OCI-LY7 (cell line): Measurements from ENCODE around the gene ISG15. TPM values are rescaled to one million over a fixed set of nuclear protein-coding genes. Genes with fewer than 3 reads are reported as not detected.

Experiments
- BruUV-seq: library from RNA; stranded (reverse); fragments of 400-500 nt; replicated peaks from 2 replicates; lab custom pipeline; 2021; lab: Mats Ljungman, UMichigan
- CTCF ChIA-PET: fragments of 300-600 bp; sonication (Branson Sonifier 250); formaldehyde crosslinking; loops from one replicate; lab custom pipeline; 2022; ENCODE audit warnings: antibody characterized with exemption; ENCODE audit not compliant: unreplicated experiment; lab: Charles Lee
- POLR2A ChIA-PET: fragments of 300-600 bp; sonication (Branson Sonifier 250); formaldehyde crosslinking; loops from one replicate; lab custom pipeline; 2022; ENCODE audit warnings: antibody characterized with exemption; lab: Charles Lee
- DNase-seq: peaks from one replicate; pipeline ENCODE4 v3.0.0-alpha.2; 2015; ENCODE audit warnings: low spot score
- H2AFZ ChIP-seq: fragments of 200-600 bp; sonication (generic), shearing (Covaris generic); 2 replicates; pipeline ENCODE4 v1.6.1; 2014; ENCODE audit warnings: mild to moderate bottlenecking, antibody characterized with exemption, low read length, moderate library complexity
- H3K27ac ChIP-seq: fragments of 200-600 bp; sonication (generic); 2 replicates; pipeline ENCODE4 v1.5.1; 2014; ENCODE audit warnings: mixed run types, low read depth, mild to moderate bottlenecking, moderate library complexity, low read length, inconsistent platforms; ENCODE audit not compliant: poor library complexity, severe bottlenecking
- H3K36me3 ChIP-seq: fragments of 200-600 bp; sonication (generic); 2 replicates; pipeline ENCODE4 v1.6.1; 2014; ENCODE audit warnings: mild to moderate bottlenecking, antibody characterized with exemption, low read length, moderate library complexity, mixed read lengths; ENCODE audit not compliant: insufficient read depth
- H3K4me1 ChIP-seq: fragments of 200-600 bp; sonication (generic); 2 replicates; pipeline ENCODE4 v1.5.1; 2014; ENCODE audit warnings: mild to moderate bottlenecking, low read length; ENCODE audit not compliant: insufficient read depth, poor library complexity, severe bottlenecking
- H3K4me2 ChIP-seq: fragments of 200-600 bp; sonication (generic); 2 replicates; pipeline ENCODE4 v1.6.1; 2014; ENCODE audit warnings: mild to moderate bottlenecking, low read length
- H3K4me3 ChIP-seq: fragments of 200-600 bp; sonication (generic); 2 replicates; pipeline ENCODE4 v1.5.1; 2014; ENCODE audit warnings: mild to moderate bottlenecking, low read depth, low read length; ENCODE audit not compliant: poor library complexity, severe bottlenecking
- H3K79me2 ChIP-seq: fragments of 200-600 bp; sonication (generic); 2 replicates; pipeline ENCODE4 v1.6.1; 2016; ENCODE audit warnings: low read depth, mild to moderate bottlenecking, low read length, moderate library complexity, mixed read lengths; ENCODE audit not compliant: insufficient read depth
- H3K9me2 ChIP-seq: fragments of 200-600 bp; sonication (generic); 2 replicates; pipeline ENCODE4 v1.6.1; 2016; ENCODE audit warnings: mild to moderate bottlenecking, low read length, mixed read lengths; ENCODE audit not compliant: insufficient read depth
- H3K9me3 ChIP-seq: fragments of 200-600 bp; sonication (generic); 2 replicates; pipeline ENCODE4 v1.6.1; 2014; ENCODE audit warnings: mild to moderate bottlenecking, mixed run types, low read length, mixed read lengths
- H4K20me1 ChIP-seq: fragments of 200-600 bp; sonication (generic); 2 replicates; pipeline ENCODE4 v1.6.1; 2014; ENCODE audit warnings: mild to moderate bottlenecking, antibody characterized with exemption, low read length, moderate library complexity, mixed read lengths; ENCODE audit not compliant: insufficient read depth
- EZH2phosphoT487 ChIP-seq: fragments of 200-600 bp; sonication (generic); IDR thresholded peaks from 2 replicates; pipeline ENCODE4 v1.6.1; 2018; ENCODE audit warnings: low read depth, borderline replicate concordance, mild to moderate bottlenecking, mixed run types, antibody characterized with exemption, low read length, moderate library complexity, mixed read lengths
- intact Hi-C: fragments of 100-400 bp; cut with micrococcal nuclease; formaldehyde crosslinking; loops from one replicate; pipeline ENCODE4 v1.10.0; 2022; ENCODE audit not compliant: unreplicated experiment
- total RNA-seq, 2 experiments: library from RNA; depleted of rRNA in 1 of 2; stranded (reverse); fragments of >200 nt in 1 of 2; shearing (Covaris generic) in 1 of 2; gene quantifications; 2 replicates each; pipeline ENCODE4 v1.2.3, GENCODE V29; 2014 to 2022
- TF ChIP-seq, protein P1 (sequence below): fragments of 200-600 bp; sonication (generic); conservative IDR thresholded peaks from 2 replicates; pipeline ENCODE4 v1.5.1; 2014; ENCODE audit warnings: mild to moderate bottlenecking, antibody characterized with exemption, low read length, moderate library complexity, mixed read lengths

ISG15 gene
- total RNA-seq, 2 experiments from 2014 or later = 65.4 to 110 TPM

DNA sequence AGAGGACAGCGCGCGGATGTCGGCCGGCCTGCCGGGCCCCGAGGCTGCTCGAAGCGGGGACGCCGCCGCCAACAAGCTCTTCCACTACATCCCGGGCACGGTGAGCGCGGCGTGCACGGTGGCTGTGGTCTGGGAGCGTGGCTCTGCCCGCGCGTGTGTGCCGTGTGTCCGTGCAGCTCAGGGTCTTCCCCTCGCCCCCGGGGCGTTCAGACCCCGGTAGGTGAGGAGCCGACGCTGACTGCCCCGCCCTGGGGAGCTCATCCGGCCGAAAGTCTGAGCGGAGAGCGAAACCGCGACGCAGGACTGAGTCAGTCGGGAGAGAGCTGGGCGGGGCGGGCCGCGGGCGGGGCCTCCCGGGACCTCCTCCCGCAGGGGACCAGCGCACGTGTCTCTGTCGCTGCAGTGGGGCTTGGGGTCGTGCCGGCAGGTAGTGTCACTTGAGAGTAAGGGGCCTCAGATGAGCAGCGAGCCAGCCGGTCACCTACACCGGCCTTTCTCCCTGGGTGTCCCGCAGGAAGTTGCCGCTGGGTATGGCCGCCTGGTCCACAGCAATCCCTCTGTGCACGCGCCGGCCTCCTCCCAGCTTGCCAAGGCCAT lies 46.5 kb upstream of the ISG15 start:
- TF ChIP-seq, protein P1, sequence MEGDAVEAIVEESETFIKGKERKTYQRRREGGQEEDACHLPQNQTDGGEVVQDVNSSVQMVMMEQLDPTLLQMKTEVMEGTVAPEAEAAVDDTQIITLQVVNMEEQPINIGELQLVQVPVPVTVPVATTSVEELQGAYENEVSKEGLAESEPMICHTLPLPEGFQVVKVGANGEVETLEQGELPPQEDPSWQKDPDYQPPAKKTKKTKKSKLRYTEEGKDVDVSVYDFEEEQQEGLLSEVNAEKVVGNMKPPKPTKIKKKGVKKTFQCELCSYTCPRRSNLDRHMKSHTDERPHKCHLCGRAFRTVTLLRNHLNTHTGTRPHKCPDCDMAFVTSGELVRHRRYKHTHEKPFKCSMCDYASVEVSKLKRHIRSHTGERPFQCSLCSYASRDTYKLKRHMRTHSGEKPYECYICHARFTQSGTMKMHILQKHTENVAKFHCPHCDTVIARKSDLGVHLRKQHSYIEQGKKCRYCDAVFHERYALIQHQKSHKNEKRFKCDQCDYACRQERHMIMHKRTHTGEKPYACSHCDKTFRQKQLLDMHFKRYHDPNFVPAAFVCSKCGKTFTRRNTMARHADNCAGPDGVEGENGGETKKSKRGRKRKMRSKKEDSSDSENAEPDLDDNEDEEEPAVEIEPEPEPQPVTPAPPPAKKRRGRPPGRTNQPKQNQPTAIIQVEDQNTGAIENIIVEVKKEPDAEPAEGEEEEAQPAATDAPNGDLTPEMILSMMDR = no peak
- no peak for TF ChIP-seq EZH2phosphoT487
- Histone ChIP-seq H3K9me3 (no peaks in the 10 kb centered on the region), H3K79me2 (no peaks in the 10 kb centered on the region), H3K4me2 (peak overlapping the region; percentile 57; the same call in 1 of the 2 replicates), H2AFZ (no peak overlapping the region), H3K27ac (no peak overlapping the region), H3K4me1 (no peaks in the 10 kb centered on the region), H3K4me3 (peak overlapping the region; percentile 22), H3K9me2 (no peaks in the 10 kb centered on the region), H3K36me3 (no peaks in the 10 kb centered on the region), H4K20me1 (no peaks in the 10 kb centered on the region)
- intact Hi-C loops = no loop called here
- DNase-seq = peak; percentile 25
- CTCF ChIA-PET = no interaction called here
- POLR2A ChIA-PET = no interaction called here
- no TSS peak for BruUV-seq

DNA sequence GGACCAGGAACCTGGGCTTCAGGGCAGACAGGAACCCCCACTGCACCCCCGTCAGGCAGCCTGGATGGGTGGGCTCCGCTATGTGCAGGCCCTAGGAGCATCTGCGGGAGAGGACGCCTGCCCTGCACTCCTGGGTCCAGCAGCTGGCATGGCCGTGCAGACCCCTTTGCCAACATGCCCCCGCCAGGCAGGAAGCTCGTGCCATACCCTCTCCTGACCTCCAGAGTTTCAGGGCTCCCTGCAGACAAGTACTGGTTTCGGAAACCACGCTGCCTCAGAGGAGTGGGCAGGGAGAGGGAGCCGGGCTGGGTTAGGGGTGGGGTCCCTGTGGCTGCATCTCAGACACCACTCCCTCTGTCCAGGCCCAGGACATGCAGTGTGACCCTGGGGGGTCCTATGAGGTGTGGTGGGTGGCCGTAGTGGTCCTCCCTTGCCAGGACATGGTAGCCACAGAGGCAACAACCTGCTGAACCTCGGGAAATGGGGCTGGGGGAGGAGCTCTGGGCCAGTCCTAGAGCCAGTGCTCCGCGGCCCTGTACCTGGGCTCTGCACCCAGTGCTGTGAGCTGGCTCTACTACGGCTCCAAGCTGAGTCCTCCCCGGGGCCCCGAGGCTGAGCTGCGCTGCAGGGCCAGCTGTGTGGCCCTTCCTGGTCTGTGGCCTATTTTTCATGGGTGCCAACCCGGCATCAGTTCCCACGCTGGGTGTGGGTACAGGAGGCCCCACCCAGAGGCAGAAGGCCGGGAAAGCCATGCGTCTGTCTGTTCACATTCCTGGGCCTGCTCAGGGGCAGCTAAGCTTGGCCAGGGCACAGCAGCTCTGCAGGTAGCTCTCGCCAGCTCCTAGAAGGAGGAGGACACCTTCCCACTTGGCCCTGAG lies 45.6 kb upstream of the ISG15 start:
- no peaks in the 10 kb centered on the region for H3K4me1 ChIP-seq
- CTCF ChIA-PET = no interaction called here
- no TSS peak for BruUV-seq
- TF ChIP-seq, protein P1 = no peak
- TF ChIP-seq EZH2phosphoT487 = no peak
- H3K79me2 ChIP-seq = no peaks in the 10 kb centered on the region
- H3K4me2 ChIP-seq = no peak overlapping the region
- no peak for DNase-seq
- H3K4me3 ChIP-seq = no peak overlapping the region
- no peak overlapping the region for H2AFZ ChIP-seq
- no peaks in the 10 kb centered on the region for H4K20me1 ChIP-seq
- H3K9me2 ChIP-seq = no peaks in the 10 kb centered on the region
- H3K27ac ChIP-seq = no peak overlapping the region
- intact Hi-C loops = no loop called here
- H3K9me3 ChIP-seq = no peaks in the 10 kb centered on the region
- POLR2A ChIA-PET = no interaction called here
- H3K36me3 ChIP-seq = no peaks in the 10 kb centered on the region
